Measurements from ENCODE around the gene MRFAP1.
"Not testable (repeated sequence)": the region's sequence is repeated elsewhere in the genome, so short reads cannot be mapped to it uniquely, and the experiment has no call there.

The MRFAP1 gene

GRCh38 chr4:6639137-6639680 is 1.3 kb upstream of the MRFAP1 start:
- DNase-seq = no peak

GRCh38 chr4:6641164-6641970 is 882 bp downstream of the MRFAP1 start:
- no peak for DNase-seq

GRCh38 chr4:6641971-6642320 is 1.5 kb downstream of the MRFAP1 start:
- DNase-seq = no peak

GRCh38 chr4:6643141-6643847 is 2.8 kb downstream of the MRFAP1 start:
- no peak for DNase-seq

- DNase-seq = no peak
These were observed 4.5 kb downstream of the MRFAP1 start for GRCh38 chr4:6644792-6645530.

- DNase-seq = no peak
These were observed 6.7 kb downstream of the MRFAP1 start for GRCh38 chr4:6647169-6647568.

GRCh38 chr4:6647582-6648230 is 7.2 kb downstream of the MRFAP1 start:
- DNase-seq = no peak

- DNase-seq = no peak
These were observed 8.7 kb downstream of the MRFAP1 start for GRCh38 chr4:6649216-6649615.

- DNase-seq = not testable (repeated sequence)
These were observed 13.7 kb downstream of the MRFAP1 start for GRCh38 chr4:6654211-6654610.

- DNase-seq = not testable (repeated sequence)
These were observed 14.8 kb downstream of the MRFAP1 start for GRCh38 chr4:6655291-6655690.

GRCh38 chr4:6655924-6656323 is 15.4 kb downstream of the MRFAP1 start:
- no peak for DNase-seq

GRCh38 chr4:6657242-6658208 is 17.0 kb downstream of the MRFAP1 start:
- DNase-seq = no peak

- no peak for DNase-seq
These were observed 17.7 kb downstream of the MRFAP1 start for GRCh38 chr4:6658209-6658595.

GRCh38 chr4:6658597-6659075 is 18.2 kb downstream of the MRFAP1 start:
- no peak for DNase-seq

GRCh38 chr4:6659897-6660296 is 19.4 kb downstream of the MRFAP1 start:
- DNase-seq = no peak

- DNase-seq = no peak
These were observed 19.9 kb downstream of the MRFAP1 start for GRCh38 chr4:6660430-6660829.

GRCh38 chr4:6662591-6662990 is 22.1 kb downstream of the MRFAP1 start:
- DNase-seq = no peak

GRCh38 chr4:6663596-6664393 is 23.3 kb downstream of the MRFAP1 start:
- DNase-seq = no peak

GRCh38 chr4:6665320-6665654 is 24.8 kb downstream of the MRFAP1 start:
- DNase-seq = no peak

GRCh38 chr4:6668391-6668790 is 27.9 kb downstream of the MRFAP1 start:
- no peak for DNase-seq

- no peak for DNase-seq
These were observed 31.2 kb downstream of the MRFAP1 start for GRCh38 chr4:6671648-6672047.
